NCI-H2196 (cell line): ENCODE results near the gene AMPD3.
A peak's percentile ranks its signal among the peaks of the same experiment; 100 is the strongest.

Experiments used
- DNase-seq: peaks from one replicate; lab custom pipeline; 2025; ENCODE audit not compliant: unreplicated experiment; lab: John Stamatoyannopoulos, UW

The AMPD3 gene

DNA sequence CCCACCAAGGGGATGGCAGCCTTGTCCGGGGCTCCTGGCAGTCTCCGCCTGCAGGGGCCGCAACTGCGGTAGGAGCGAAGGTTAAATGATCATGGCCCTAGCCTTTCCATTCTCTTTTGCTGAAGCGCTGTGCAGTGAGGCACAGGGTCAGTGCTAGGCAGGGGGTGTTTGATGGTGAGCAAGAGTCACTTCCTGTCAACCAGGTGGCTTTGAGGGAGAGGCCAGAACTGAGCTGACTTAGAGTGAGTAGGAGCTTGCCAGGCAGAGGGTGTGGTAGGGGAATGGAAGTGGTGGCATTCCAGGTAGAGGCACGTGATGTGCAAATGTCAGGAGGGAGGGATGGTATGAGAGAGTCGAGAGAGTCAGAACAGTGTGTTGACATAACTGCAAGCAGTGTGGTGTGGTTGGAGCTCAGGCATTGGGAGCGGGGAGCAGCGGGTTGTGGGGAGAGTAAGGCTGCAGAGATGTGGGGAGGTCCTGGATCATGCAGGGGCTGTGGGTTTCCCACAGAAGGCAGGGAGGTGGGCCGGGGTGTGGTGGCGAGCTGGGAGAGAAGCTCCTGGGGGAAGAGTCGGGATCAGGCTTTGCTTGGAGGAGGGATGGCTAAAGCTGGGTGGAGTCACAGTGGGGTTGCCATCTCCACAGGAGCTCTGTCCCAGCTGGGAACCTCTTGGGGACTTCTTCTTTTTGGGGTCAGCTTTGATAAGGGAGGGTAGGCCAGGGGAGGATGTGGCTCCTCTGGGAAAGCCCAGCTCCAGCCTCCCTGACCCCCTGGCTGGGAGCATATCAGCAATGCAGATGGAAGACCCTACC lies 33.3 kb downstream of the AMPD3 start:
- no peak for DNase-seq

GRCh38 chr11:10488934-10489691 lies 34.0 kb downstream of the AMPD3 start:
- no peak for DNase-seq

GRCh38 chr11:10490032-10490397 lies 35.0 kb downstream of the AMPD3 start:
- DNase-seq = no peak

GRCh38 chr11:10490398-10491241 lies 35.6 kb downstream of the AMPD3 start:
- peak; percentile 69 for DNase-seq

GRCh38 chr11:10492084-10492483 lies 37.0 kb downstream of the AMPD3 start:
- DNase-seq = no peak

DNA sequence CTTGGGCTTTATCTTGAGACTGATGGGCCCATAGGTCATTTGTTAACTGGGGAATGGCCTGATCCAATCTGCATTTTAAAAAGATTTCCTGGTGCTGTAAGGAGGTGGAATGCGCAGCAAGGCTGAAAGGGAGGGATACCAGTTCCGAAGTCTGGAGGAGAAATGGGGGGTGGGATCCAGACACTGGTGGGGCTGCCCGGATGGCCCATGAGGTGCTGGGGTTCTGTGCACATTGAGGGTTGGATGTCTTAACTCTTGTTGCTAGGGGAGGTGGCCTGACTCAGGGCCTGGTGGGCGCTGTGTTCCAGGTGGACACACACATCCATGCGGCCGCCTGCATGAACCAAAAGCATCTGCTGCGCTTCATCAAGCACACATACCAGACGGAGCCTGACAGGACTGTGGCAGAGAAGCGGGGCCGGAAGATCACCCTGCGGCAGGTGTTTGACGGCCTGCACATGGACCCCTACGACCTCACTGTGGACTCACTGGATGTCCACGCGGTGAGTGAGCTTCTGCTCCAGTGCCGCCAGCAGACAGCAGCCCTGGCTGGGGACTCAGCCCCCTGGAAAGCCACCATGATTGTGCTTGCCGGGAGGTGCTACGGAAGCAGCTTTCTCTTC lies 38.1 kb downstream of the AMPD3 start:
- DNase-seq = no peak

DNA sequence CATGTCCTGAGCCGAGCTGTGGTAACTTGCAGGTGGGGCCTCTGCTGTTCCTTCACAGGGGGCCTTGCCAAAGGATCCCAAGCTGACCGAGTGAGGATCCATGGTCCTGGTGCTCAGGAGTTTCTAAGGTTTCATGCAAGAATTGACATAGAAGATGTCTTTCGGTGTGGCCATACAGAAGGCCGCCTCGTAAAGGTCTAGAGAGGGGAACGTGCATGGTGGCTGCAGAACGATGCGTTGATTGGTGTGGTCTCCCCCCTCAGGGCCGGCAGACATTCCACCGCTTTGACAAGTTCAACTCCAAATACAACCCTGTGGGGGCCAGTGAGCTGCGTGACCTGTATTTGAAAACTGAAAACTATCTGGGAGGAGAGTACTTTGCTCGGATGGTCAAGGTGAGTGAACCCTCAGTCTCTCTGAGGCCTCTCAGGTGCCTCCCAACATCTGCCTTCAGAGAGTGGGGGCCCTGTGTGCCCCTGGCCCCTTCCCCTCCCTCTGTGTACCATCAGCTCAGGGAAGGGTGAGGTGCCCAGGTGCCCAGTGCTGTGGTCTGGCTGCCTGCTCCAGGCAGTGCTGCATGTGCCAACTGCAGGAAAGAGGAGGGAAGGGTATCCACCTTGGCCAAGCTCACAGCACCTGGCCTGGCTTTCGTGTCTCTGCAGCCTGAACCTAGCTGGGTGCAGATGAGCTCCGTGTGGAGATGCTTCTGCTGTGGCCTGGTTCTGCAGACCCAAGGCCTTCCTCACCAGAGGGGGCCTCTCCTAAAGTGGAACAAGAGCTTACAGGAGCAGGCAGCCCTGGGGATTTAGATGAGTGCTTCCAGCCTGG lies 39.8 kb downstream of the AMPD3 start:
- DNase-seq = no peak

GRCh38 chr11:10495464-10495786 lies 40.4 kb downstream of the AMPD3 start:
- no peak for DNase-seq

DNA sequence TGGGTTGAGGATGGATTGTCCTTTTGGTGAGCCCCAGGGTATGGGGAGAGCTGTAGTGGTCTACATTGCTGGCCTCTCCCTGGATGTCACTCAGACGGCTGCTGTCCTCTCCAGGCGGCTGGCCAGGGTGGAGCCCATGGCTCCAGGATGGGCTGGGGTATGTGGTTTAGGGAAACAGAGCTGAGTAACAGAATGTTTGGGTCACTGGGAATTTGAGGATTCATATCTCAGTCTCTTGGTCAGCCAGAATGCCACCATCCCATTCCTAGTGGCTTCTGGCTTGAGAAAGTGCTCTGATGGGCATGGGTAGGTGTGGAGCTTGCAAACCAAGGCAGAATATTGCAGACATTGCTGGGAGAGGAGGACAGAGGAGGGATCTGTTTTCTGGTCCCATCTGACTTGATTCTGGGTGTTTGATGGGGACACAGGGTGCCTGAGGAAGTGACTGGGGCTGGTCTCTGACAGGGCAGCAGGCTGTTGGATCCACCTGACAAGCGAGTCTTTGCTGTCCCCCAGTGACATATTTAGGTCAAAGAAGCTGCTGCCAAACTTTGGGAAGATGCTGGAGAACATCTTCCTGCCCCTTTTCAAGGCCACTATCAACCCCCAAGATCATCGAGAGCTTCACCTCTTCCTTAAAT lies 41.4 kb downstream of the AMPD3 start:
- DNase-seq = no peak

DNA sequence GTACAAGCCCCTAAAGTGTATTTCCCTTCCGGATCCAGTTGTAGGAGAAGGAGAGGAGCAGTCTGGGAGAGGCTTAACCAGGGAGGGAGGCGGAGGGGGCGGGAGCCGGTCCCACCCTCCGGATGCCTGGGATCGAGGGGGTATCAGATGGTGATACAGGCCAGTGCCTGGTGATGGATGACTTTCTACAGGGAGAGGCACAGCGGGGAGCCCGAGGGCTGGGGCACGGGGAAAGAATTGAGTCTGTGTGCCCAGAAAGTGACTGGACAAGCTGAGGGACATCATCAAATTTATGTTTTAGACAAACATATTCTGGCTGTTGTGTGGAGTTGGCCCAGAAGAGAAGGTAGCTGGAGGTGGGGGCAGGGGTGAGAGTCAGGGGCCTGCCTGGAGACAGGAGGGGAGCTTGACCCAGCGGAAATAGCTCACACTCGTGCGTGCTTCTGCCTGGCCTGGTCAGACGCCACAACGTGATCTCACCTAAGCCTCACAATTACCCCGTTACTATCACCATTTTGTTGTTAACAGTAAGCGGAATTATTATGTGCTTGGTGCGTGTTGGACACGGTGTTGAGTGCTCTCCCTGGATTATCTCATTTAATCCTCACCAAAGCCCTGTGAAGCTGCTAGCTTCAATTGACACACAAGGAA lies 42.4 kb downstream of the AMPD3 start:
- no peak for DNase-seq

DNA sequence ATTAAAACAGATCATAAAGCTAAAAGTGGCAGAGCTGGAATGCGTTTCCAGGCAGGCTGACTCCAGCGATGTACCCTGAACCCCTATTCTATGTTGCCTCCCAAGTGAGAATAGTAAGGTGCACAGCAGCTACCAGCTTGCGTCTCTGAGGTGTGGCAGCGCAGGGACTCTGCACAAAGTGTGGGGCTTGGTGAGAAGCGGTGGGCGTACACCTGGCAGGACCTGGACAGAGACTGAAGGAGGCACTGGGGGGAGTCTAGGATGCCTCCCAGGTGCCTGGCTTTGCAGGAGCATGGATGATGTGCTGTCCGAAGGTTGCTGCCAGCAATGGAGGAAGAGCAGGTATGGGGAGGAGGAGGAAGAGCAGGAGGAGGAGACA lies 42.9 kb downstream of the AMPD3 start:
- no peak for DNase-seq

DNA sequence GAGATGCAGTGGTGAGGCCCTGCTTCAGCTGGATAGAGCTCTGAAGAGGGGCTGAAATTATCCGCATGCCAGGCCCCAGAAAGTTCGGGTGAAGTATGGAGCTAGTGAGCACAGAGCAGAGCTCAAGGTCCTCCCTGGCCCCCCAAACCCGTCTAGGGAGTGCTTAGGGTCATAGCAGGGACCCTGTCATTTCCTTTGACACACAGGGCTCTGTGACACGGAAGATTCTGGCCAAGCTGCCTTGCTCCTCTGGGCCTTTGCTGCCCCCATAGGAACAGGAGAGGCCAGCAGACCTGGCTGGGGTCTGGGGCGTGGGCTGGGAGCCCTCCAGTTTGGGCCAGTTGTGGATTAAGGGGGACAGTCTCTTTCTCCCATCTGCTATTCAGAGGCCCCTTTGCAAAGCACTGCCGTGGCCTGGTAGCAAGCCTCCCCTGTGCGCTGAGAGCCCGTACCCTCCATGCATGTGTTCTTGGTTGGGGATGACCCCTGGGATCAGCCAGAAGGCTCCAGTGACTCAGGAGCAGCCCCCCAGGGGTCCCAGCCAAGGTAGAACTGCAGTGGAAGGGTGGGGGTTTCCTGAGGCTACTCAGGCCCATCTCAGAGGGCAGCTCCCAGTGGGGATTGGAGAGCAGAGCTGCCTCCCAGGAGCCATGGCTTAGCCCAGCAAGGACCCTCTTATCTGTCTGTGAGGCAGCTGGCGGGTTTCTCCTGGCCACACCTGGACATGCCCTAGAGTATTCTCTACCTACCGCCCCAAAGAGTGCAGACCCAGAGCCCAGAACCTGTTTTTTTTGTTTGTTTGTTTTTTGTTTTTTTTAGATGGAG lies 43.6 kb downstream of the AMPD3 start:
- no peak for DNase-seq

DNA sequence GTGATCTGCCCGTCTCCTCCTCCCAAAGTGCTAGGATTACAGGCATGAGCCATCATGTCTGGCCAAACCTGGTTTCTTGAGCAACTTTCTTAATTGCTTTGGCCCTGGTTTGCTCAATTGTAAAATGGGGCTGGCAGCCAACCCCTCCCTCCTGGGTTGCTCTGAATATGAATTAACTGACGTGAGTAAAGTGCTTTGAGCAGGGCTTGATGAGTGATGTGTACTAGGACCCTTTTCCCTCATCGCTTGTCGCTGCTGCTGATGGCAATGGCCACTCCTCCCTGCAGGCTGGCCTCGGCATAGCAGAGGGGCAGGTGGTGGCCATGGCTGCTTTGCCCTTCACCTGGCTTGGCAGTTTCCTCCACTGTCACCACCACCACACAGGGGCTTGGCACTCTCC lies 44.4 kb downstream of the AMPD3 start:
- DNase-seq = no peak

- DNase-seq = no peak
Measured at GRCh38 chr11:10499874-10500601, 45.0 kb downstream of the AMPD3 start.

GRCh38 chr11:10500757-10501684 lies 46.0 kb downstream of the AMPD3 start:
- DNase-seq = no peak

GRCh38 chr11:10502065-10502680 lies 47.1 kb downstream of the AMPD3 start:
- DNase-seq = no peak
